DOHH2 (cell line): Measurements from ENCODE around the gene ABCB7.
"Not testable (repeated sequence)": the region's sequence is repeated elsewhere in the genome, so short reads cannot be mapped to it uniquely, and the experiment has no call there.

Experiments
- EZH2phosphoT487 ChIP-seq: fragments of 200-600 bp; sonication (generic); IDR thresholded peaks from 2 replicates; pipeline ENCODE4 v1.6.1; 2017; ENCODE audit warnings: borderline replicate concordance, mild to moderate bottlenecking, antibody characterized with exemption, low read length, moderate library complexity, mixed read lengths
- TF ChIP-seq, protein P1 (sequence below): fragments of 200-600 bp; sonication (generic); IDR thresholded peaks from one replicate; pipeline ENCODE4 v1.5.1; 2014; ENCODE audit warnings: antibody characterized with exemption, mild to moderate bottlenecking, low read depth, low read length; ENCODE audit not compliant: poor library complexity, severe bottlenecking

- TF ChIP-seq, protein P1, sequence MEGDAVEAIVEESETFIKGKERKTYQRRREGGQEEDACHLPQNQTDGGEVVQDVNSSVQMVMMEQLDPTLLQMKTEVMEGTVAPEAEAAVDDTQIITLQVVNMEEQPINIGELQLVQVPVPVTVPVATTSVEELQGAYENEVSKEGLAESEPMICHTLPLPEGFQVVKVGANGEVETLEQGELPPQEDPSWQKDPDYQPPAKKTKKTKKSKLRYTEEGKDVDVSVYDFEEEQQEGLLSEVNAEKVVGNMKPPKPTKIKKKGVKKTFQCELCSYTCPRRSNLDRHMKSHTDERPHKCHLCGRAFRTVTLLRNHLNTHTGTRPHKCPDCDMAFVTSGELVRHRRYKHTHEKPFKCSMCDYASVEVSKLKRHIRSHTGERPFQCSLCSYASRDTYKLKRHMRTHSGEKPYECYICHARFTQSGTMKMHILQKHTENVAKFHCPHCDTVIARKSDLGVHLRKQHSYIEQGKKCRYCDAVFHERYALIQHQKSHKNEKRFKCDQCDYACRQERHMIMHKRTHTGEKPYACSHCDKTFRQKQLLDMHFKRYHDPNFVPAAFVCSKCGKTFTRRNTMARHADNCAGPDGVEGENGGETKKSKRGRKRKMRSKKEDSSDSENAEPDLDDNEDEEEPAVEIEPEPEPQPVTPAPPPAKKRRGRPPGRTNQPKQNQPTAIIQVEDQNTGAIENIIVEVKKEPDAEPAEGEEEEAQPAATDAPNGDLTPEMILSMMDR, result not testable (repeated sequence)
- not testable (repeated sequence) for TF ChIP-seq EZH2phosphoT487
Measured at GRCh38 chrX:75044142-75044541, 111.9 kb downstream of the ABCB7 start.
